Activated CD4-positive, alpha-beta memory T cell treated with anti-CD3 and anti-CD28 coated beads for 36 hours (primary cell): ENCODE data around the gene SUPT3H. TPM values are rescaled to one million over a fixed set of nuclear protein-coding genes. Genes with fewer than 3 reads are reported as not detected.
"Not testable (repeated sequence)": the region's sequence is repeated elsewhere in the genome, so short reads cannot be mapped to it uniquely, and the experiment has no call there.

Experiments
- CTCF ChIA-PET: fragments of 350-600 bp; sonication (Branson Sonifier 250); formaldehyde crosslinking; loops from one replicate; lab custom pipeline; 2021; ENCODE audit warnings: antibody characterized with exemption, inconsistent platforms; lab: Charles Lee
- POLR2A ChIA-PET: fragments of 350-600 bp; sonication (Branson Sonifier 250); formaldehyde crosslinking; loops from one replicate; lab custom pipeline; 2021; ENCODE audit warnings: antibody characterized with exemption; lab: Charles Lee
- DNase-seq: peaks from one replicate; pipeline ENCODE4 v3.0.0-alpha.2; 2020
- H3K27ac Mint-ChIP-seq: one replicate; pipeline ENCODE4 v1.8.0; 2021; ENCODE audit warnings: mixed read lengths
- H3K27me3 Mint-ChIP-seq: one replicate; pipeline ENCODE4 v1.8.0; 2021; ENCODE audit warnings: mixed read lengths
- H3K36me3 Mint-ChIP-seq: one replicate; pipeline ENCODE4 v1.8.0; 2021; ENCODE audit warnings: mixed read lengths
- H3K4me1 Mint-ChIP-seq: one replicate; pipeline ENCODE4 v1.8.0; 2021; ENCODE audit warnings: low read depth, mixed read lengths
- H3K4me3 Mint-ChIP-seq: one replicate; pipeline ENCODE4 v1.8.0; 2021; ENCODE audit warnings: mild to moderate bottlenecking, mixed read lengths
- H3K9me3 Mint-ChIP-seq: one replicate; pipeline ENCODE4 v1.8.0; 2021; ENCODE audit warnings: mixed read lengths
- intact Hi-C: fragments of 100-400 bp; cut with micrococcal nuclease; formaldehyde crosslinking; loops from one replicate; pipeline ENCODE4 v1.15.1; 2023
- total RNA-seq, 2 experiments: library from RNA; stranded (reverse); gene quantifications; one replicate each; pipeline ENCODE4 v1.2.3, GENCODE V29; 2021

SUPT3H gene
- total RNA-seq, 2 experiments from 2014 or later: 17.4 to 18.2 TPM

- POLR2A ChIA-PET: no interaction called here
- H3K27ac Mint-ChIP-seq: no peak overlapping the region
These were observed 185.2 kb downstream of the SUPT3H start for GRCh38 chr6:45192556-45192955.

GRCh38 chr6:45191414-45191813, 186.3 kb downstream of the SUPT3H start:
- H3K4me1 Mint-ChIP-seq: peaks cover 18% of the 10 kb centered on the region

More at GRCh38 chr6:45192556-45192955, 185.2 kb downstream of the SUPT3H start:
- CTCF ChIA-PET: no interaction called here
- no peaks in the 10 kb centered on the region for H3K27me3 Mint-ChIP-seq
- H3K9me3 Mint-ChIP-seq: no peaks in the 10 kb centered on the region
- peaks cover 16% of the 10 kb centered on the region for H3K4me1 Mint-ChIP-seq
- H3K36me3 Mint-ChIP-seq: no peaks in the 10 kb centered on the region
- no peak for DNase-seq
- H3K4me3 Mint-ChIP-seq: no peak overlapping the region
- intact Hi-C loops: no loop called here

GRCh38 chr6:45187836-45188235, 189.9 kb downstream of the SUPT3H start:
- no peak for DNase-seq
- no peaks in the 10 kb centered on the region for H3K27me3 Mint-ChIP-seq
- CTCF ChIA-PET: no interaction called here
- no peaks in the 10 kb centered on the region for H3K36me3 Mint-ChIP-seq
- H3K4me1 Mint-ChIP-seq: peaks cover 27% of the 10 kb centered on the region
- intact Hi-C loops: no loop called here
- POLR2A ChIA-PET: no interaction called here
- no peaks in the 10 kb centered on the region for H3K9me3 Mint-ChIP-seq
- no peak overlapping the region for H3K4me3 Mint-ChIP-seq
- H3K27ac Mint-ChIP-seq: peak overlapping the region; percentile 3

More at GRCh38 chr6:45191414-45191813, 186.3 kb downstream of the SUPT3H start:
- Mint-ChIP-seq H3K27ac (no peak overlapping the region), H3K9me3 (no peaks in the 10 kb centered on the region), H3K36me3 (no peaks in the 10 kb centered on the region), H3K27me3 (no peaks in the 10 kb centered on the region), H3K4me3 (no peak overlapping the region)
- CTCF ChIA-PET: no interaction called here
- no peak for DNase-seq
- intact Hi-C loops: no loop called here
- POLR2A ChIA-PET: no interaction called here

- no peak overlapping the region for H3K27ac Mint-ChIP-seq
- H3K36me3 Mint-ChIP-seq: no peaks in the 10 kb centered on the region
- H3K4me3 Mint-ChIP-seq: no peak overlapping the region
- peaks cover 27% of the 10 kb centered on the region for H3K4me1 Mint-ChIP-seq
- CTCF ChIA-PET: interaction anchor here (0.6 kb wide), 1 partner anchor 190 kb away, joined by 4 read pairs; no protein-coding TSS in a partner anchor
- intact Hi-C loops: no loop called here
- DNase-seq: no peak
- H3K27me3 Mint-ChIP-seq: no peaks in the 10 kb centered on the region
- POLR2A ChIA-PET: no interaction called here
- no peaks in the 10 kb centered on the region for H3K9me3 Mint-ChIP-seq
These were observed 192.1 kb downstream of the SUPT3H start for GRCh38 chr6:45185403-45186251.

GRCh38 chr6:45184937-45185336, 192.8 kb downstream of the SUPT3H start:
- H3K4me3 Mint-ChIP-seq: no peak overlapping the region
- ChIA-PET POLR2A (no interaction called here), CTCF (no interaction called here)
- no peak overlapping the region for H3K27ac Mint-ChIP-seq
- DNase-seq: no peak
- H3K9me3 Mint-ChIP-seq: no peaks in the 10 kb centered on the region
- intact Hi-C loops: no loop called here
- no peaks in the 10 kb centered on the region for H3K27me3 Mint-ChIP-seq
- peaks cover 27% of the 10 kb centered on the region for H3K4me1 Mint-ChIP-seq
- no peaks in the 10 kb centered on the region for H3K36me3 Mint-ChIP-seq

GRCh38 chr6:45184040-45184439, 193.7 kb downstream of the SUPT3H start:
- H3K36me3 Mint-ChIP-seq: no peaks in the 10 kb centered on the region
- intact Hi-C loops: no loop called here
- H3K9me3 Mint-ChIP-seq: no peaks in the 10 kb centered on the region
- POLR2A ChIA-PET: no interaction called here
- DNase-seq: no peak
- peaks cover 27% of the 10 kb centered on the region for H3K4me1 Mint-ChIP-seq
- H3K27ac Mint-ChIP-seq: no peak overlapping the region
- no peak overlapping the region for H3K4me3 Mint-ChIP-seq
- CTCF ChIA-PET: no interaction called here
- H3K27me3 Mint-ChIP-seq: no peaks in the 10 kb centered on the region

- H3K4me3 Mint-ChIP-seq, POLR2A ChIA-PET, H3K27me3 Mint-ChIP-seq, CTCF ChIA-PET, DNase-seq, H3K9me3 Mint-ChIP-seq, intact Hi-C loops, H3K36me3 Mint-ChIP-seq, H3K27ac Mint-ChIP-seq: not testable (repeated sequence)
- peaks cover 17% of the 10 kb centered on the region for H3K4me1 Mint-ChIP-seq
These were observed 201.4 kb downstream of the SUPT3H start for GRCh38 chr6:45176373-45176772.

- CTCF ChIA-PET: no interaction called here
- Mint-ChIP-seq H3K36me3 (no peaks in the 10 kb centered on the region), H3K4me1 (peaks cover 17% of the 10 kb centered on the region), H3K4me3 (no peak overlapping the region), H3K9me3 (peaks cover 3% of the 10 kb centered on the region), H3K27me3 (no peaks in the 10 kb centered on the region), H3K27ac (no peak overlapping the region)
- intact Hi-C loops: no loop called here
- DNase-seq: no peak
- POLR2A ChIA-PET: no interaction called here
These were observed 202.5 kb downstream of the SUPT3H start for GRCh38 chr6:45175272-45175671.

- Mint-ChIP-seq H3K36me3 (no peaks in the 10 kb centered on the region), H3K27me3 (no peaks in the 10 kb centered on the region), H3K9me3 (peaks cover 3% of the 10 kb centered on the region), H3K4me1 (peaks cover 17% of the 10 kb centered on the region), H3K4me3 (no peak overlapping the region), H3K27ac (no peak overlapping the region)
- intact Hi-C loops: no loop called here
- DNase-seq: no peak
- POLR2A ChIA-PET: no interaction called here
- CTCF ChIA-PET: no interaction called here
These were observed 203.7 kb downstream of the SUPT3H start for GRCh38 chr6:45174045-45174444.

GRCh38 chr6:45171380-45171779, 206.4 kb downstream of the SUPT3H start:
- no peaks in the 10 kb centered on the region for H3K36me3 Mint-ChIP-seq
- POLR2A ChIA-PET: no interaction called here
- intact Hi-C loops: no loop called here
- no peak for DNase-seq
- H3K4me1 Mint-ChIP-seq: peaks cover 18% of the 10 kb centered on the region
- no peak overlapping the region for H3K27ac Mint-ChIP-seq
- no peaks in the 10 kb centered on the region for H3K27me3 Mint-ChIP-seq
- H3K4me3 Mint-ChIP-seq: no peak overlapping the region
- peaks cover 3% of the 10 kb centered on the region for H3K9me3 Mint-ChIP-seq
- CTCF ChIA-PET: no interaction called here

- CTCF ChIA-PET: no interaction called here
- intact Hi-C loops: no loop called here
These were observed 207.4 kb downstream of the SUPT3H start for GRCh38 chr6:45170309-45170708.

GRCh38 chr6:45169815-45170214, 207.9 kb downstream of the SUPT3H start:
- CTCF ChIA-PET: no interaction called here
- no peaks in the 10 kb centered on the region for H3K36me3 Mint-ChIP-seq
- no peaks in the 10 kb centered on the region for H3K9me3 Mint-ChIP-seq
- POLR2A ChIA-PET: no interaction called here
- H3K4me3 Mint-ChIP-seq: no peak overlapping the region
- H3K4me1 Mint-ChIP-seq: peaks cover 23% of the 10 kb centered on the region
- no peaks in the 10 kb centered on the region for H3K27me3 Mint-ChIP-seq
- DNase-seq: no peak
- H3K27ac Mint-ChIP-seq: no peak overlapping the region
- intact Hi-C loops: loop anchor here (5.0 to 10.0 kb wide), 5 partner anchors 37 to 1995 kb away; partner anchors contain the start of genes CLIC5 and SRF

More at GRCh38 chr6:45170309-45170708, 207.4 kb downstream of the SUPT3H start:
- Mint-ChIP-seq H3K4me1 (peaks cover 21% of the 10 kb centered on the region), H3K27ac (no peak overlapping the region), H3K27me3 (no peaks in the 10 kb centered on the region), H3K4me3 (no peak overlapping the region), H3K36me3 (no peaks in the 10 kb centered on the region), H3K9me3 (peaks cover 2% of the 10 kb centered on the region)
- no peak for DNase-seq
- POLR2A ChIA-PET: no interaction called here
